IMR-90 (cell line): Measurements from ENCODE around the gene AAK1. TPM values are rescaled to one million over a fixed set of nuclear protein-coding genes. Genes with fewer than 3 reads are reported as not detected.

Source experiments
- ATAC-seq: fragments of 200-7000 bp; cut with Tn5 transposase; 2 replicates; pipeline ENCODE4 v1.9.1; 2020; ENCODE audit warnings: low read depth, mild to moderate bottlenecking, moderate library complexity
- BruUV-seq: library from RNA; stranded (reverse); fragments of 400-500 nt; replicated peaks from 2 replicates; lab custom pipeline; 2021; lab: Mats Ljungman, UMichigan
- CTCF ChIA-PET: fragments of 300-600 bp; formaldehyde crosslinking; extraction: SDS; loops from one replicate; lab custom pipeline; 2021; ENCODE audit warnings: antibody characterized with exemption; lab: Yijun Ruan, JAX
- POLR2A ChIA-PET: fragments of 300-600 bp; sonication (Branson Sonifier 250); formaldehyde crosslinking; loops from one replicate; lab custom pipeline; 2022; ENCODE audit warnings: antibody characterized with exemption; ENCODE audit not compliant: unreplicated experiment; lab: Charles Lee
- DNase-seq: peaks from one replicate; pipeline ENCODE4 v3.0.0; 2013
- H2AFZ ChIP-seq: replicated peaks from 2 replicates; pipeline ENCODE3; 2013; ENCODE audit warnings: low read length, mild to moderate bottlenecking; ENCODE audit not compliant: poor library complexity
- H2AK5ac ChIP-seq: 2 replicates; pipeline ENCODE4 v1.6.1; 2013; ENCODE audit warnings: low read depth, low read length, inconsistent platforms
- H2AK9ac ChIP-seq: replicated peaks from 2 replicates; pipeline ENCODE3; 2013; ENCODE audit warnings: mild to moderate bottlenecking, low read depth, low read length, moderate library complexity; ENCODE audit not compliant: poor library complexity
- H2BK120ac ChIP-seq: 2 replicates; pipeline ENCODE4 v1.6.1; 2013; ENCODE audit warnings: low read depth, low read length, inconsistent platforms
- H2BK15ac ChIP-seq: 3 replicates; pipeline ENCODE4 v1.6.1; 2013; ENCODE audit warnings: low read depth, low read length, inconsistent platforms
- H2BK20ac ChIP-seq: 2 replicates; pipeline ENCODE4 v1.6.1; 2013; ENCODE audit warnings: low read depth, mild to moderate bottlenecking, inconsistent platforms, low read length, moderate library complexity
- H2BK5ac ChIP-seq: 2 replicates; pipeline ENCODE4 v1.6.1; 2013; ENCODE audit warnings: mild to moderate bottlenecking, low read depth, low read length, inconsistent platforms; ENCODE audit not compliant: poor library complexity, severe bottlenecking
- H3K14ac ChIP-seq: replicated peaks from 2 replicates; pipeline ENCODE4 v1.6.1; 2013; ENCODE audit warnings: low read depth, low read length, inconsistent platforms
- H3K18ac ChIP-seq: 2 replicates; pipeline ENCODE4 v1.6.1; 2013; ENCODE audit warnings: low read depth, low read length, control low read depth
- H3K23ac ChIP-seq: 2 replicates; pipeline ENCODE4 v1.6.1; 2013; ENCODE audit warnings: low read depth, low read length, inconsistent platforms
- H3K27ac ChIP-seq: 2 replicates; pipeline ENCODE4 v1.5.1; 2013; ENCODE audit warnings: mild to moderate bottlenecking, control low read depth, low read length; ENCODE audit not compliant: insufficient read depth
- H3K27me3 ChIP-seq: 2 replicates; pipeline ENCODE4 v1.6.1; 2013; ENCODE audit warnings: low read length; ENCODE audit not compliant: control insufficient read depth, insufficient read depth
- H3K36me3 ChIP-seq: 2 replicates; pipeline ENCODE4 v1.6.1; 2013; ENCODE audit warnings: low read length, mixed read lengths; ENCODE audit not compliant: control insufficient read depth, insufficient read depth
- H3K4ac ChIP-seq: 2 replicates; pipeline ENCODE4 v1.6.1; 2013; ENCODE audit warnings: low read depth, low read length, inconsistent platforms
- H3K4me1 ChIP-seq: 2 replicates; pipeline ENCODE4 v1.6.1; 2013; ENCODE audit warnings: low read length, mixed read lengths; ENCODE audit not compliant: control insufficient read depth, insufficient read depth
- H3K4me2 ChIP-seq: 2 replicates; pipeline ENCODE4 v1.6.1; 2013; ENCODE audit warnings: low read depth, mild to moderate bottlenecking, control low read depth, low read length, moderate library complexity
- H3K4me3 ChIP-seq: 2 replicates; pipeline ENCODE4 v1.5.1; 2013; ENCODE audit warnings: low read depth, mild to moderate bottlenecking, control low read depth, low read length, moderate library complexity; ENCODE audit not compliant: insufficient read depth
- H3K56ac ChIP-seq: 2 replicates; pipeline ENCODE4 v1.6.1; 2013; ENCODE audit warnings: low read length, inconsistent platforms; ENCODE audit not compliant: insufficient read depth; ENCODE audit errors: extremely low read depth
- H3K79me1 ChIP-seq, 2 experiments: 2 replicates each; pipeline ENCODE4 v1.6.1; 2013; ENCODE audit warnings: low read length in 2 of 2, inconsistent platforms in 1 of 2, low read depth in 1 of 2
- H3K9ac ChIP-seq: 2 replicates; pipeline ENCODE4 v1.6.1; 2013; ENCODE audit warnings: low read depth, low read length, control low read depth
- H3K9me1 ChIP-seq: 2 replicates; pipeline ENCODE4 v1.6.1; 2013; ENCODE audit warnings: low read length, inconsistent platforms; ENCODE audit not compliant: insufficient read depth
- H3K9me3 ChIP-seq: 2 replicates; pipeline ENCODE4 v1.6.1; 2013; ENCODE audit warnings: low read length; ENCODE audit not compliant: control insufficient read depth, insufficient read depth
- H4K20me1 ChIP-seq: 2 replicates; pipeline ENCODE4 v1.6.1; 2013; ENCODE audit warnings: low read length, inconsistent platforms; ENCODE audit not compliant: insufficient read depth
- H4K5ac ChIP-seq: 2 replicates; pipeline ENCODE4 v1.6.1; 2013; ENCODE audit warnings: mild to moderate bottlenecking, low read depth, low read length, control low read depth
- H4K8ac ChIP-seq, 2 experiments: 2 replicates each; pipeline ENCODE4 v1.6.1; 2013; ENCODE audit warnings: low read depth in 2 of 2, low read length in 2 of 2, control low read depth in 1 of 2, inconsistent platforms in 1 of 2
- H4K91ac ChIP-seq: 2 replicates; pipeline ENCODE4 v1.6.1; 2013; ENCODE audit warnings: low read depth, low read length, inconsistent platforms; ENCODE audit not compliant: insufficient read depth
- FOS ChIP-seq: fragments of 150-350 bp; IDR thresholded peaks from 2 replicates; pipeline ENCODE4 v1.6.1; 2016; ENCODE audit warnings: low read depth, low read length
- MAFK ChIP-seq: IDR thresholded peaks from 2 replicates; pipeline ENCODE4 v1.6.1; 2012; ENCODE audit warnings: low read depth, low read length, improper control_type of control experiment
- WGBS, 2 experiments: methylation state at CpG; one replicate each; pipeline versions ENCODE4 v1.1.5 to v1.1.7; 2013; ENCODE audit warnings: missing lambda C conversion rate in 2 of 2; ENCODE audit not compliant: insufficient read length in 1 of 2; ENCODE audit errors: extremely low coverage in 2 of 2; 5-methylcytosine and 5-hydroxymethylcytosine counted together
- dilution Hi-C: fragments of 300-500 bp; cut with HindIII; formaldehyde crosslinking; loops from one replicate; pipeline ENCODE4 v1.14.3; 2018; ENCODE audit warnings: low sequenced_read_pairs; ENCODE audit not compliant: unreplicated experiment
- in situ Hi-C: fragments of 300-500 bp; cut with MboI; formaldehyde crosslinking; loops from 3 replicates; pipeline ENCODE4 v1.14.3; 2019; ENCODE audit warnings: low sequenced_read_pairs, inconsistent platforms, mixed read lengths
- intact Hi-C: fragments of 100-400 bp; cut with micrococcal nuclease; formaldehyde crosslinking; loops from 2 replicates; pipeline ENCODE4 v1.10.0; 2022
- polyA plus RNA-seq, 3 experiments: library from polyadenylated mRNA; depleted of rRNA; stranded (reverse); fragments of >200 nt; gene quantifications; 2 replicates each; pipeline ENCODE4 v1.2.3, GENCODE V29; 2012; ENCODE audit warnings: low replicate concordance in 1 of 3
- total RNA-seq: library from RNA; depleted of rRNA; stranded (reverse); fragments of >200 nt; gene quantifications from 2 replicates; pipeline ENCODE4 v1.2.3, GENCODE V29; 2012

AAK1 gene
- total and polyA plus RNA-seq, 2 of the 4 experiments (the other 2 are of a cell fraction), result 21.9 to 26.5 TPM

DNA sequence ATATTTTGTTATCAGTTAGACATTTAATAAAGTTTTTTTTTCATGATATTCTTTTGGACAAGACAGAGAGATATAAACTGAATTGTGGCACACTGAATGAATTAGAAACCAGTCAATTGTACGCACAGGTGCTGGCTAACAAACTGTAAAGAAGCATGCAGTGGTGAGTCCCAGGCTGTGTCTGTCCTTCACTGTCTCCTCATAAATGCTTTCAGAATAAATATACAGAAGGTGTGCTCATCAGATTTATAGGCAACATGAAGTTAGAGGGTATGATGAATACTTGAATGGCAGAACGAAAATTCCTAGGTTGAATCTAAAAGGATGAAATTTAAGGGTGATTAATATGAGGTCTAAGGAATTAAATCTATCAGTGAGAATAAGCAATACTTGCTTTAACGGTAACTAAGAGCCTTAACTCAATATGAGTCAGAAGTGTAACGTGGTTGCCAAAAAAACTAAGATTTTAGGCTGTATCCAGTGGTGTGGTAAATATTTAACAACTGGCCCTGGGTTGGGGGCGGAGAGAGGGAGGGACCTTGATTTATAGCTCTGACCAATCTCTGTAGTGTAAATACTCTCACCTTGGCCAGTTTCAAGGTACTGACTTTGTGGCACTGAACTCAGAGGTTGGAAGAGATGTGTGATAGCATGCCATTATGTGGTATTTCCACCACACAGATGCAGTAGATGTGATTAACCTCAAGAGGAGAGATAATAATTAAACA lies 41.9 kb upstream of the AAK1 start:
- Histone ChIP-seq H3K79me1 (0 out of 4 replicates have a peak, but pooled peaks cover 0 to 3% of the 10 kb centered on the region in 2 experiments), H2AK9ac (no peak overlapping the region), H3K9me3 (no peaks in the 10 kb centered on the region), H3K27ac (no peak overlapping the region), H2AK5ac (peak overlapping the region; percentile 82; the same call in 1 of the 2 replicates), H3K9ac (no peak overlapping the region), H4K5ac (no peak overlapping the region), H3K9me1 (peaks cover 6% of the 10 kb centered on the region; the same call in 1 of the 2 replicates), H2BK5ac (peak overlapping the region; percentile 4), H3K56ac (no peak overlapping the region), H3K23ac (no peak overlapping the region), H4K91ac (no peak overlapping the region), H3K4me3 (no peak overlapping the region), H3K36me3 (no peaks in the 10 kb centered on the region), H3K27me3 (no peaks in the 10 kb centered on the region), H3K4ac (0 out of 2 replicates have a peak overlapping the region, but pooled peaks have one; percentile 25), H2BK120ac (no peak overlapping the region), H3K18ac (no peak overlapping the region), H3K4me1 (peaks cover 7% of the 10 kb centered on the region), H4K8ac (no peak overlapping the region), H2BK15ac (no peak overlapping the region), H4K20me1 (no peaks in the 10 kb centered on the region), H2BK20ac (no peak overlapping the region), H2AFZ (no peak overlapping the region), H3K4me2 (no peak overlapping the region), H3K14ac (no peak overlapping the region)
- POLR2A ChIA-PET, result no interaction called here
- peak; percentile 84 for ATAC-seq
- BruUV-seq, result no TSS peak
- peak; percentile 59 for DNase-seq
- CTCF ChIA-PET, result no interaction called here
- no peak for TF ChIP-seq FOS
- TF ChIP-seq MAFK, result no peak
- dilution Hi-C loops, result no loop called here
- in situ Hi-C loops, result no loop called here
- intact Hi-C loops, result no loop called here
- WGBS, 2 experiments, result 80% methylated on average over 2 of the region's 5 CpGs; no CpG with 5 or more reads in 1 of the 2 experiments
